Cardiac muscle cell (in vitro differentiated cells and primary cell): ENCODE measurements around the gene ABLIM1. TPM values are rescaled to one million over a fixed set of nuclear protein-coding genes. Genes with fewer than 3 reads are reported as not detected.

Experiments used
- DNase-seq, 2 donors: peaks; one replicate each; pipeline versions ENCODE4 v3.0.0 to v3.0.0-alpha.2; 2010 to 2017; ENCODE audit warnings: low read depth in 1 of 2, low spot score in 1 of 2
- H3K27ac ChIP-seq: fragments of 200-600 bp; sonication (generic); 2 replicates; pipeline ENCODE4 v1.5.1; 2016
- H3K27me3 ChIP-seq: fragments of 200-600 bp; sonication (generic); 2 replicates; pipeline ENCODE4 v1.6.0; 2016; ENCODE audit warnings: control low read depth
- H3K36me3 ChIP-seq: fragments of 200-600 bp; sonication (generic); 2 replicates; pipeline ENCODE4 v1.5.1; 2016; ENCODE audit warnings: control low read depth
- H3K4me1 ChIP-seq: fragments of 200-600 bp; sonication (generic); 2 replicates; pipeline ENCODE4 v1.8.1; 2017; ENCODE audit warnings: low read depth, mild to moderate bottlenecking, mixed run types
- H3K4me3 ChIP-seq: fragments of 200-600 bp; sonication (generic); 2 replicates; pipeline ENCODE4 v1.5.1; 2016; ENCODE audit warnings: mild to moderate bottlenecking
- H3K9me3 ChIP-seq: fragments of 200-600 bp; sonication (generic); 2 replicates; pipeline ENCODE4 v1.5.1; 2017; ENCODE audit warnings: low read depth, mild to moderate bottlenecking, control low read depth
- polyA plus RNA-seq: library from polyadenylated mRNA; unstranded; fragments of >200 nt; fragmentation: Nextera tagmentation; extraction: Ambion mirVana; gene quantifications from 2 replicates; pipeline ENCODE4 v1.2.1, GENCODE V29; 2016
- total RNA-seq: library from RNA; depleted of rRNA; stranded (reverse); fragments of >200 nt; gene quantifications from 2 replicates; pipeline ENCODE4 v1.2.3, GENCODE V29; 2016
- TF ChIP-seq, protein P1 (sequence below): IDR thresholded peaks from 2 replicates; pipeline ENCODE4 v1.5.1; 2012; ENCODE audit warnings: low read depth, mild to moderate bottlenecking, low read length

Gene ABLIM1
- total and polyA plus RNA-seq, 2 experiments from 2014 or later, result 105 to 148 TPM

DNA sequence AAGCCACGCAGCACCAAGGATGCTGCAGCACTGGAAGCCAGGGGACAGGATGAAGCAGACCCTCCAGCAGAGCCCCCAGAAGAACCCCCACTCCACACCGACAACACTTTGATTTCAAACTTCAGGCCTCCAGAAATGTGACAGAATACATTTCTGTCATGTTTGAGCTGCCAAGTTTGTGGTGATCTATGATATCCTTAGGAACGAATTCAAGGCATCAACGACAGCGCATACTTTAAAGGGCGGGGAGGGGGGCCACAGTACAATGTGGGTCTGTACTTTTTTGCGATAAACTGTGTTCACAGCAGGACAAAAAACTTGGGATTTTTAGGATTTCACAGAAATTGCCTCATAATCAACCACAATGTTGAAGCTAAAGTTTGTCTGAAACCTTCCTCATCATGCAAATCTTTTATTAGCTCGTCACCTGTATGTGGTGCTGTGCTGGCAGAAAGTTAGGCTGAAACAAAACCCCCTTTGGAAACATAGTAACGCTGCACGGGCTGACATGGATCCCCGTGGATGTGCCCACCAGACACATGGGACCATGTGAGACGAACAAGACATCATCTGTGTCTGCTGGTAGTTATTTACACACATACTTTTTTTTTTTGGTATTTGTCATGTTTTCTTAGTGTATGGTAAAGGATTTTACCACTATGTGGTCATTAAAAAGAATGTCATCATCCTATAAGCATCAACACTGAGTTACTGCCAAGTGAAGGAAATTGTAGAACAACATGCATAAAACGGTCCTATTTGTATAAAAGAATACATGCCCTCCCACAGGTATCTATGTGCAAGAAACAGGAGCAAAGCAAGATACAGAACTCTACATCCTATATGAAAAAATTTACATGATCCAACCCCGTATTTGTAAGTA, 140.5 kb downstream of the ABLIM1 start:
- TF ChIP-seq, protein P1, sequence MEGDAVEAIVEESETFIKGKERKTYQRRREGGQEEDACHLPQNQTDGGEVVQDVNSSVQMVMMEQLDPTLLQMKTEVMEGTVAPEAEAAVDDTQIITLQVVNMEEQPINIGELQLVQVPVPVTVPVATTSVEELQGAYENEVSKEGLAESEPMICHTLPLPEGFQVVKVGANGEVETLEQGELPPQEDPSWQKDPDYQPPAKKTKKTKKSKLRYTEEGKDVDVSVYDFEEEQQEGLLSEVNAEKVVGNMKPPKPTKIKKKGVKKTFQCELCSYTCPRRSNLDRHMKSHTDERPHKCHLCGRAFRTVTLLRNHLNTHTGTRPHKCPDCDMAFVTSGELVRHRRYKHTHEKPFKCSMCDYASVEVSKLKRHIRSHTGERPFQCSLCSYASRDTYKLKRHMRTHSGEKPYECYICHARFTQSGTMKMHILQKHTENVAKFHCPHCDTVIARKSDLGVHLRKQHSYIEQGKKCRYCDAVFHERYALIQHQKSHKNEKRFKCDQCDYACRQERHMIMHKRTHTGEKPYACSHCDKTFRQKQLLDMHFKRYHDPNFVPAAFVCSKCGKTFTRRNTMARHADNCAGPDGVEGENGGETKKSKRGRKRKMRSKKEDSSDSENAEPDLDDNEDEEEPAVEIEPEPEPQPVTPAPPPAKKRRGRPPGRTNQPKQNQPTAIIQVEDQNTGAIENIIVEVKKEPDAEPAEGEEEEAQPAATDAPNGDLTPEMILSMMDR, result no peak
- no peaks in the 10 kb centered on the region for H3K27me3 ChIP-seq
- peak in 1 of 2 donors; percentile 12 for DNase-seq
- H3K27ac ChIP-seq, result peak overlapping the region; percentile 96
- no peak overlapping the region for H3K4me3 ChIP-seq
- peaks cover 46% of the 10 kb centered on the region for H3K4me1 ChIP-seq
- no peaks in the 10 kb centered on the region for H3K36me3 ChIP-seq
- H3K9me3 ChIP-seq, result no peaks in the 10 kb centered on the region

DNA sequence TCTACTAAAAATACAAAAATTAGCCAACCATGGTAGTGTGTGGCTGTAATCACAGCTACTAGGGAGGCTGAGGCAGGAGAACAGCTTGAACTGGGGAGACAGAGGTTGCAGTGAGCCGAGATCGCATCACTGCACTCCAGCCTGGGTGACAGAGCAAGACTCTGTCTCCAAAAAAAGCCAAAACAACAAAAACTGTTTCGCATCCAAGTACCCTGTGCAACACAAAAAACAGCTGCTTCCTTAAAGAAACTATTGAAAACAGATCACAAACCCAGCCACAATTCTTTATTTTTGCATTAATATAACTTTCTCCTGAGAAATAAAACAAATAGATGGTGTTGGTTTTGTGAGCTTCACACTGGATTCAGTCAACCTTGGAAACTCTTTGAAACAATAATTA, 141.7 kb downstream of the ABLIM1 start:
- H3K9me3 ChIP-seq, result no peaks in the 10 kb centered on the region
- TF ChIP-seq, protein P1, result no peak
- no peak for DNase-seq
- H3K27ac ChIP-seq, result peak overlapping the region; percentile 96
- peaks cover 46% of the 10 kb centered on the region for H3K4me1 ChIP-seq
- H3K4me3 ChIP-seq, result no peak overlapping the region
- H3K27me3 ChIP-seq, result no peaks in the 10 kb centered on the region
- H3K36me3 ChIP-seq, result no peaks in the 10 kb centered on the region

- peak overlapping the region; percentile 96 for H3K27ac ChIP-seq
- TF ChIP-seq, protein P1, result no peak
Observed at GRCh38 chr10:114515298-114515914, 142.7 kb downstream of the ABLIM1 start.

GRCh38 chr10:114513381-114513792, 144.7 kb downstream of the ABLIM1 start:
- Histone ChIP-seq H3K4me3 (no peak overlapping the region), H3K27me3 (no peaks in the 10 kb centered on the region), H3K9me3 (no peaks in the 10 kb centered on the region), H3K4me1 (peaks cover 27% of the 10 kb centered on the region), H3K36me3 (no peaks in the 10 kb centered on the region), H3K27ac (no peak overlapping the region)
- TF ChIP-seq, protein P1, result no peak
- DNase-seq, result no peak

More at GRCh38 chr10:114515298-114515914, 142.7 kb downstream of the ABLIM1 start:
- Histone ChIP-seq H3K36me3 (no peaks in the 10 kb centered on the region), H3K4me3 (no peak overlapping the region), H3K9me3 (no peaks in the 10 kb centered on the region), H3K27me3 (no peaks in the 10 kb centered on the region), H3K4me1 (peaks cover 45% of the 10 kb centered on the region)
- DNase-seq, result peak in 1 of 2 donors; percentile 46

DNA sequence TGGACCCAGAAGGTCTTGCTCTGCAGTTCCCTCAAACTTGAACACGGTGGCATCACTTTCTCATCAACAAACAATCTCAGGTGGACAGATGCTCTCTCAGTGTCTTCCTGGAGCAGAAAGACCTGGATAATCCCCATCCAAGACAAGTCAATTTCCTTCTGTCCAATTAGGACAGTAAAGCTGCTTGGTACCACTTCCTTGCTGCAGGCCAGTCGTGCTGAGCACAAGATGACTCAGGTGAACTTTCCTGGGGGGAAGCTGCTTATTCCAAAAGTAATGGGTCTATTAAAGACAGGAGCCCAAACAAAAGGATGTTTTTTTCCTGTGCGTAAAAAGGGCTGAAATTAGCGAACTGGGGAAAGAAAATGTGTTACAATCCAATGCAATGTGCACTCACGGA, 146.2 kb downstream of the ABLIM1 start:
- H3K27ac ChIP-seq, result no peak overlapping the region
- no peaks in the 10 kb centered on the region for H3K36me3 ChIP-seq
- TF ChIP-seq, protein P1, result no peak
- no peak overlapping the region for H3K4me3 ChIP-seq
- H3K9me3 ChIP-seq, result no peaks in the 10 kb centered on the region
- no peaks in the 10 kb centered on the region for H3K27me3 ChIP-seq
- DNase-seq, result no peak
- peaks cover 25% of the 10 kb centered on the region for H3K4me1 ChIP-seq
